MM.1S (cell line): ENCODE measurements around the gene MYZAP.

ENCODE experiments used
- DNase-seq: peaks from one replicate; pipeline ENCODE4 v3.0.0-alpha.2; 2015
- H2AFZ ChIP-seq: fragments of 300-600 bp; sonication (generic); 2 replicates; pipeline ENCODE4 v1.6.0; 2016; ENCODE audit warnings: antibody characterized with exemption, low read length
- H3F3A ChIP-seq: fragments of 300-600 bp; sonication (generic); 2 replicates; pipeline ENCODE4 v1.6.1; 2016; ENCODE audit warnings: mild to moderate bottlenecking, antibody characterized with exemption, low read length, moderate library complexity, mixed read lengths; ENCODE audit not compliant: insufficient read depth
- H3K27ac ChIP-seq: fragments of 300-600 bp; sonication (generic); 2 replicates; pipeline ENCODE4 v1.5.1; 2016; ENCODE audit warnings: mild to moderate bottlenecking, low read length
- H3K27me3 ChIP-seq: fragments of 300-600 bp; sonication (generic); replicated peaks from 2 replicates; pipeline ENCODE4 v1.6.0; 2016; ENCODE audit warnings: low read length; ENCODE audit not compliant: insufficient read depth
- H3K36me3 ChIP-seq: fragments of 300-600 bp; sonication (generic); replicated peaks from 2 replicates; pipeline ENCODE4 v1.6.1; 2016; ENCODE audit warnings: mild to moderate bottlenecking, low read length, mixed read lengths; ENCODE audit not compliant: insufficient read depth
- H3K4me1 ChIP-seq: fragments of 300-600 bp; sonication (generic); 2 replicates; pipeline ENCODE4 v1.6.1; 2016; ENCODE audit warnings: low read length, mixed read lengths
- H3K4me2 ChIP-seq: fragments of 300-600 bp; sonication (generic); 2 replicates; pipeline ENCODE4 v1.6.0; 2016; ENCODE audit warnings: low read depth, low read length
- H3K4me3 ChIP-seq: fragments of 300-600 bp; sonication (generic); 2 replicates; pipeline ENCODE4 v1.5.1; 2016; ENCODE audit warnings: low read length, mixed read lengths
- H3K79me2 ChIP-seq: fragments of 300-600 bp; sonication (generic); 2 replicates; pipeline ENCODE4 v1.6.1; 2016; ENCODE audit warnings: mixed run types, low read length, mixed read lengths
- H3K9ac ChIP-seq: fragments of 300-600 bp; sonication (generic); 2 replicates; pipeline ENCODE4 v1.6.1; 2016; ENCODE audit warnings: low read length, mixed read lengths
- H3K9me2 ChIP-seq: fragments of 300-600 bp; sonication (generic); replicated peaks from 2 replicates; pipeline ENCODE4 v1.6.1; 2016; ENCODE audit warnings: mild to moderate bottlenecking, low read length, mixed read lengths; ENCODE audit not compliant: insufficient read depth
- H3K9me3 ChIP-seq: fragments of 300-600 bp; sonication (generic); replicated peaks from 2 replicates; pipeline ENCODE4 v1.6.1; 2016; ENCODE audit warnings: mild to moderate bottlenecking, low read length, mixed read lengths; ENCODE audit not compliant: insufficient read depth
- H4K20me1 ChIP-seq: fragments of 300-600 bp; sonication (generic); 2 replicates; pipeline ENCODE4 v1.6.1; 2016; ENCODE audit warnings: mild to moderate bottlenecking, low read length, moderate library complexity, mixed read lengths; ENCODE audit not compliant: insufficient read depth
- EZH2 ChIP-seq: fragments of 300-600 bp; sonication (generic); optimal IDR thresholded peaks from 2 replicates; pipeline ENCODE3; 2017; ENCODE audit warnings: low read depth, mild to moderate bottlenecking, antibody characterized with exemption, low read length, mixed read lengths
- EZH2phosphoT487 ChIP-seq: fragments of 300-600 bp; sonication (generic); IDR thresholded peaks from 2 replicates; pipeline ENCODE4 v1.6.1; 2018; ENCODE audit warnings: antibody characterized with exemption, low read length
- TF ChIP-seq, protein P1 (sequence below): fragments of 300-600 bp; sonication (generic); IDR thresholded peaks from 2 replicates; pipeline ENCODE4 v1.5.1; 2016; ENCODE audit warnings: antibody characterized with exemption, low read length, mixed read lengths

The MYZAP gene

DNA sequence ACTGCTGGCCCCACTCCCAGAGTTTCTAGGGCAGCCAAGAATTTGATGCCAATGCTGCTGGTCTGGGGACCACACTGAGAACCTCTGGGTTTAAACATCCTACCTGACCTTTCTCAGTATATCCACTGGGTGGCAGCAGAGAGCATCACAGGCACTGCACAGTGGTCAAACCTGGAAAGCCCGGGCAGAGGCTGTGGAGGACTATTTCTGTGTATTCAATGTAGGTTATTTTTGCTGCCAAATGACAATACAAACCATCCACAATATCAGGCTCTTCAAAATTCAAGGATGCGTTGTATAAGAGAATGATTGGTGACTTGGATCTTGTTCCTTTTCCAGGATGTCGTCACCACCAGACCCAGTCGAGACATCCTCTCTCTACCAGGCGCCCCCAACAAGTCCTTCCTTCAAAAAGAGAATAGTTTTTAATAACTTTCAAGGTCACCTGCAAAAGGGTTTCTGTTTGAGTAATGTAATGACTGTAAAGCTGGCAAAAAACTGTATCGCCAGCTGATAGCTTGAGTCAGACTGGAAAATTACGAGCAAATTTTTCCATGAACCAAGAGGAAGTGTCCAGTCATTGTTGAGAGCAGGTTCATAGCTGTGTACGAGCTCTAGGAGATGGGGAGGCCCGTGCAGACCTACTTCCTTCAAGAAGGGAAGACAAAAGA lies 30.5 kb upstream of the MYZAP start:
- Histone ChIP-seq H3K9me2 (no peaks in the 10 kb centered on the region), H3F3A (no peaks in the 10 kb centered on the region), H4K20me1 (no peaks in the 10 kb centered on the region), H3K9ac (no peak overlapping the region), H3K4me1 (no peaks in the 10 kb centered on the region), H3K27ac (no peak overlapping the region), H3K79me2 (no peaks in the 10 kb centered on the region), H3K9me3 (no peaks in the 10 kb centered on the region), H3K27me3 (no peaks in the 10 kb centered on the region), H3K36me3 (no peaks in the 10 kb centered on the region), H3K4me3 (no peak overlapping the region), H2AFZ (no peak overlapping the region), H3K4me2 (no peak overlapping the region)
- TF ChIP-seq EZH2: no peak
- TF ChIP-seq, protein P1, sequence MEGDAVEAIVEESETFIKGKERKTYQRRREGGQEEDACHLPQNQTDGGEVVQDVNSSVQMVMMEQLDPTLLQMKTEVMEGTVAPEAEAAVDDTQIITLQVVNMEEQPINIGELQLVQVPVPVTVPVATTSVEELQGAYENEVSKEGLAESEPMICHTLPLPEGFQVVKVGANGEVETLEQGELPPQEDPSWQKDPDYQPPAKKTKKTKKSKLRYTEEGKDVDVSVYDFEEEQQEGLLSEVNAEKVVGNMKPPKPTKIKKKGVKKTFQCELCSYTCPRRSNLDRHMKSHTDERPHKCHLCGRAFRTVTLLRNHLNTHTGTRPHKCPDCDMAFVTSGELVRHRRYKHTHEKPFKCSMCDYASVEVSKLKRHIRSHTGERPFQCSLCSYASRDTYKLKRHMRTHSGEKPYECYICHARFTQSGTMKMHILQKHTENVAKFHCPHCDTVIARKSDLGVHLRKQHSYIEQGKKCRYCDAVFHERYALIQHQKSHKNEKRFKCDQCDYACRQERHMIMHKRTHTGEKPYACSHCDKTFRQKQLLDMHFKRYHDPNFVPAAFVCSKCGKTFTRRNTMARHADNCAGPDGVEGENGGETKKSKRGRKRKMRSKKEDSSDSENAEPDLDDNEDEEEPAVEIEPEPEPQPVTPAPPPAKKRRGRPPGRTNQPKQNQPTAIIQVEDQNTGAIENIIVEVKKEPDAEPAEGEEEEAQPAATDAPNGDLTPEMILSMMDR: peak; percentile 91
- TF ChIP-seq EZH2phosphoT487: no peak
- DNase-seq: peak; percentile 70

DNA sequence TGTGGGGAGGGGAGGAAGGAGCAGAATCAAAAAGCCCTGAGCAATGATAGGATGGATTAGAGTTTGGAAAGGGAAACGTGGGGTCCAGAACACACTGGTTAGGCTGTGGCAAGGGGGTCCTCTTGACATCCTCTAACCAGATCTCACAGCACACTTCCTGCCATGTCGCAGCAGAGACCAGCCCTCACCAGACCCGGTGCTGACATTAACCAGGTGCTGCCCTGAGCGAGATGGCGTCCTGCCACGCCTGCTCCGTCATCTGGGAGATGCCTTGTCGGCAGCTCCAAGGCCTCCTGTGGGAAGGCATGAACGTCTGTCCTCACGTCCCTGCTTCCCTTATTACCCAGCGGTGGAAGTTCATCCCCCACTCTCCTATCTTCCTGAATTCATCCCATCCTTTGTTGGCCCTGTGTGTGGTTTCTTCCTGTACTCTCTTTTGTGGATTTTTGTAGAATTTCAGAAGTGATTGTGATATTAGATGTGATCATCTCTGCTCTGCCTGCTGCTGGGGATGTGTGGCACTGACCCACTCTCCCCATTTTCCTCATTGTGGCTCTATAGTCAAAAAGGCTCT lies 29.4 kb upstream of the MYZAP start:
- no peak overlapping the region for H3K9ac ChIP-seq
- H3K4me2 ChIP-seq: no peak overlapping the region
- H3F3A ChIP-seq: no peaks in the 10 kb centered on the region
- H3K4me1 ChIP-seq: no peaks in the 10 kb centered on the region
- no peak overlapping the region for H2AFZ ChIP-seq
- no peak for TF ChIP-seq EZH2
- TF ChIP-seq EZH2phosphoT487: no peak
- TF ChIP-seq, protein P1: no peak
- no peak for DNase-seq
- no peaks in the 10 kb centered on the region for H3K79me2 ChIP-seq
- no peak overlapping the region for H3K27ac ChIP-seq
- H3K9me2 ChIP-seq: no peaks in the 10 kb centered on the region
- no peaks in the 10 kb centered on the region for H3K36me3 ChIP-seq
- no peaks in the 10 kb centered on the region for H4K20me1 ChIP-seq
- no peaks in the 10 kb centered on the region for H3K27me3 ChIP-seq
- no peak overlapping the region for H3K4me3 ChIP-seq
- H3K9me3 ChIP-seq: no peaks in the 10 kb centered on the region

DNA sequence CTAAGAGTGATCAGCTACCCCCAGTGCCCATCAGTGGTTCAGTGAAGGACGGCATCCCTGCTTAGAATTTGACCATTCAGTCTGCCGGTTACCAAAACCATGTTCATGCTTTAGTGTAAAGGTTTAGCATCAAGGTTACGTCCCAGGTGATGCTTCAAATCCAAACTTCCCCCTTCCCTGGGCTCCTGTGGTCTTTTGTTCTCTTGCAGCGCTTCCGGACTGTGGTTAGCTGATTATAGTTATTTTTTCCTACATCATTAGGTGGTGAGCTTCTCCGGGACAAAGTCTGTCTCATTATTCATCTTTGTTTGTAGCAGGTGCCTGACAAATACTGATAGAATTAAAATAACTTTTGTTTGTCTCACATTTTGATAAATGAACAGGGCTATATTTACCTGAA lies 28.3 kb upstream of the MYZAP start:
- DNase-seq: no peak
- H3K9ac ChIP-seq: no peak overlapping the region
- no peaks in the 10 kb centered on the region for H4K20me1 ChIP-seq
- no peak overlapping the region for H3K4me3 ChIP-seq
- H3F3A ChIP-seq: no peaks in the 10 kb centered on the region
- H3K27me3 ChIP-seq: no peaks in the 10 kb centered on the region
- H3K9me2 ChIP-seq: no peaks in the 10 kb centered on the region
- no peaks in the 10 kb centered on the region for H3K79me2 ChIP-seq
- no peaks in the 10 kb centered on the region for H3K36me3 ChIP-seq
- H3K4me2 ChIP-seq: no peak overlapping the region
- H2AFZ ChIP-seq: no peak overlapping the region
- H3K4me1 ChIP-seq: no peaks in the 10 kb centered on the region
- TF ChIP-seq, protein P1: no peak
- TF ChIP-seq EZH2phosphoT487 (no peak), EZH2 (no peak)
- H3K9me3 ChIP-seq: no peaks in the 10 kb centered on the region
- H3K27ac ChIP-seq: no peak overlapping the region
